Adrenal gland (tissue), 5 donors: ENCODE results near the gene DGKE.

Source experiments
- CTCF ChIP-seq, 6 experiments: fragments of 450-650 bp in 4 of 6; fragments of 200-600 bp in 2 of 6; sonication (generic) in 1 of 6; IDR thresholded peaks; 1 replicate in 5 of 6; 2 replicates in 1 of 6; pipeline versions ENCODE4 v1.5.1 to v1.8.0; 2016 to 2021; ENCODE audit warnings: antibody characterized with exemption in 6 of 6, mild to moderate bottlenecking in 2 of 6, moderate library complexity in 1 of 6
- POLR2A ChIP-seq, 2 donors: fragments of 450-650 bp; IDR thresholded peaks; one replicate each; pipeline ENCODE4 v1.6.1; 2017; ENCODE audit warnings: antibody characterized with exemption in 2 of 2, mild to moderate bottlenecking in 2 of 2, moderate library complexity in 1 of 2
- donor health status: DM: no; HTN: no; CAD: no.

- TF ChIP-seq CTCF (IDR thresholded peaks at IDR 0.05) = no peak
- TF ChIP-seq POLR2A (IDR thresholded peaks at IDR 0.05) = no peak
Measured at GRCh38 chr17:56918916-56919315, 85.0 kb downstream of the DGKE start.
